Activated T-cell treated with anti-CD3 and anti-CD28 coated beads for 1 hour (primary cell): Measurements from ENCODE around the gene MYH2.
"Not testable (repeated sequence)": the region's sequence is repeated elsewhere in the genome, so short reads cannot be mapped to it uniquely, and the experiment has no call there.

Source experiments
- DNase-seq: peaks from one replicate; pipeline ENCODE4 v3.0.0-alpha.2; 2020; ENCODE audit warnings: low read depth

Gene MYH2

DNA sequence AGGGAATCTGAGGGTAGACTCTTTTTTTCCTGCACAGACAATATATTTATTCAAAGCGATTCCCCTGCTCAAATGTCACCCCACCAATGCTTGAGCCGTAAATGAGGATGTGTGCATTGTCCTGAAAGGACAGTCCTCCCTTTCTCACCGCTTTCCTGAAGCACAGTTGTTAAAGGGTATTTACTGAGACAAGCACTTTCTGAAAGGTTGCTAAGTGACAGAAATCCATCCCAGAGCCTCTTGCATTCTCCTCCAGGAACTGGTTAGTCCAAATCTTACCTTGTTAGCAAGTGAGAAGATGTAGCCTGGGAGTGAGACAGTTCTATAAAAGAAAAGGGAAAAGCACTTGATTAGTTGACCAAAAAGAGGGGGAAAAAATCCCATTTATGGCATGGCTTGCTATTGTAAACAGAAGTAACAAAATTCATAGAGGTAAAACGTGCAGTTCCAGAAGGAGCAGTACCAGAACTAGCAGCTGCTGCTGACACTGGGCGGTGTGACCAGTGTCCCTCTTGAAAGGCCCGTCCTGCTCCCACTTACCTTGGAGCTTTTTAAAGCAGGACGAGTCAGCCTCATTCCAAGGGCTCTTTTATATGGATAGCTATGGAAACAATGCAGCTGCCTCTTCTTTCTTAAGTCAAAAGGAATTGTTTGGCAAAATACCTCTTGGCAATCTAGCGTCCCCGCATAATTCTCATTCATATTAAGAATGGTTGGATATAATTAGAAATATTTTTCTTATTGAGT is at the start of gene MYH2:
TSS of gene MYH2 (minus strand) at position 563 of the 747 bp plus-strand sequence. CDS start 1,738 bp downstream, outside the sequence.
- DNase-seq = no peak

GRCh38 chr17:10598621-10599020 is 49.2 kb upstream of the MYH2 start:
- DNase-seq = no peak

DNA sequence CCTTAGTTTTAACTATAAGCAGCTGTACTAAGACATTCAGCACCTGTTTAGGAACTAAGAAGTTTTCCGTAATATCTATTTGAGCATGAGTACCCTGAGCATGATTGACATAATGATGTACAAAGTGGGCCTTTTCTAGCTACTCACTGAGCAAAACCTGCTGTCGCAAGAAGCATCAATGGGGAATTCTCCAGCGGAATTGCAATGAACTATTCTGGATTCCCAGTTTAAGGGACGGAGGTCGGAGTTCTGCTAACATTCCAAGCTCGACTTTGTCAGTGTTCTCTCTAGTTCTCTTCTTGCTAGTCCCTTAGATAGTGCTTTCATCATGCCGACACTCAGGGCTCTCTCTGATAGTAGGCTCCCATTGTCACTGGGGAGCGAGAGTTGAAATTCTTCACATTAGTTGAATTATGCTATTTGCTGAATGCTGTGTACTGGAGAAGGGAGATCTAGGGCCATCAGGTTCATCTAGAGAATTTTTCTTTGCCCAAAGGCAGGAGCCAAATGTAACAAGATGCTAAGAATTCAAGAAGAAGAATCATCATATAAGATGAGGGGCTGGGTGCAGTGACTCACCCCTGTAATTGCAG is 40.2 kb upstream of the MYH2 start:
- DNase-seq = no peak

DNA sequence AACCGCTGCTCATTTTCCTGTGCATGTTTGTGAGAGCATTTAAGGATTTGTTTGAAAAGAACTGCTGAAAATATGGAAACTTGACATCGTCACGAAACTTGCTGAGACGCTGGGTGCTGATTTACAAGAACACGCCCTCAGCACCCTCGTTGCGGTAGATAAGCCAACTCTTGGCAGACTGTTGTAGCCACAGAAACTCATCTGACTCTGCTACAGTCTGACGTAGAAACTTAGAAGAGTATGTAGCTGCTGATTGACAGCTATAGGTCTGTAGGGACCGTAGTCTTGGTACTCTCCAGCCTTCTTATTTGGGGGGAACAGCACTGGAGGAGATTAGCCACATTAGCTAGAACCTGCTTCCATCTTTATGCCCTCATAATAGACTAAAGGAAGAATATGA is 36.1 kb upstream of the MYH2 start:
- no peak for DNase-seq

DNA sequence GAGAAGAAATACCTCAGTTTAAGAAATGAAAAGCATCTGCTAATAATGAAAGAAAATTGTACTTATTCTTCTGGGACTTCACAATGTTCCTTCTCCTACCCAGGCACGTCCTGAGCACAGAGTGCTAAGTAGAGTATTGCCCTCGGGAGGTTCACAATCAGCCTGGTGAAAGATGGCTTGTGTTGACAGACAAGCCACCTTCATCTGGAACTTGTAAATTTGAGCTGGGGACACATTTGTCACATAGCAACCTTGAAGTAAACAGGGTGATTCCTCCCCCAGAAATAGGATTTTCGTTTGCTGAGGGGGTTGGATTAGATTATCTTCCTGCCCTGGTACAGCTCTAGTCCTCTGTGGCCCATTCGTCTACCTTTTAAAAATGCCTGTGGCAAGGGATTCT is 34.4 kb upstream of the MYH2 start:
- no peak for DNase-seq

DNA sequence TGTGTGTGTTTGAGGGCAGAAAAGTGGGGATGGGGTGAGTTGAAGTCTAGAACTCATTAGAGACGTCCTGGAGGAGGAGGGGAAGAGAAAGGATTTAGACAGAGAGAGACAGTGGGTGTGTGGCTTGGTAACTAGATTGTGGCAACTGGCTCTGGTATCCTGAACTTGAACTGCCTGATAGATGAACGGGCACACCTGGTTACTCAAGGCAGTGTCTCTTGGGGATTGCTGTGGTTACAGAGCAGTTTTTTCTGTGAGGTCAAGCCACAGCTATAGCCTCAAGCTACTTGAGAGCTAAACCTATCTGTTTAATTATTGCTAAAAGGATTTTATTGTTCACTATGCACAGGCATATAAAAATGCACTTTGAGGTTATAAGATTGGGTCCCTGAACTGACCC is 29.8 kb upstream of the MYH2 start:
- no peak for DNase-seq

DNA sequence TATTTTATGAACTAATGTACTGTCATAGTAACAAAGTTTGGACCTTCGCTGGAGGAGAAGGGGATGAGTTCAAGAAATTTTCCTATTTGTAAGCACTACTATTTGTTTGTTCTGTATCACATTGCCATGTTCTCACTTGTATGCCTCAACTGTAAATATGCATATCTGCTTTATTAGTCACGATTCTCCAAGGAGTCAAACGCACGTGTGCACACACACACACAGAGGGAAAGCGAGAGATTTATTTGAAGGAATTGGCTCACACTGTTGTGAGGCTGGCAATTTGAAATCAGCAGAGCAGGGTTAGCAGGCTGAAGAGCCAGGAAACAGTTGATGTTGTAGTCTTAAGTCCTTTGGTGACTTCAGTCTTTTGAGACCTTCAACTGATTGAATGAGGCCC is 24.9 kb upstream of the MYH2 start:
- DNase-seq = no peak

DNA sequence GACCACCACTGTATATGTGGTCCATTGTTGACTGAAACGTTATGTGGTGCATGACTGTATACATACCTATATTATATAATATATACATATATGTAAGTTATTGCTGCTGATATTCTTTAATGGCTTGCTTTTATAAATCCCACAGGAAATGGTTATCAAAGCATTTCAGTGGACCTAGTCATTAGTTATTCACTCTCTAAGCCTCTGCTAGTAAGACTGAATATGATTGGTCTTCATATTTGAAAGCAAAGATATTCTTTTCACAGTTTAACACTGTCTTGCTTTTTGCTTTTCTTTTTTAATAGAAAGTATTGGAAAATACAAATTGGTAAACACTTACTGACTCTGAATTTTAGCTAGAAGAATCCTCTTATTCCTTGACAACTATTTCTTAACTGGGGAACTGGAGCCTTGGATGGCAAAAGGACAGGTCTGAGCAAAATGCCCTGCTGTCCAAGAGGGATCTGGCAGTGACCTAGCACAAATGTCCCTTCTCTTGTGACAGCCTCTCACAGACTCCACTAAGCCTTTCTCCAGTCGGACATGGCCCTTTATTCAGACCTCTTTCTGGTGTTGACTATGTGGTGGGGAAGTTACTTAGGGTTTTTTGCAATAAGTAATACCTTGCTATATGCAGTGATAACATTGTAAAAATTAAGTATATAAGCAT is 14.7 kb upstream of the MYH2 start:
- no peak for DNase-seq

- DNase-seq = no peak
These were observed 8.6 kb upstream of the MYH2 start for GRCh38 chr17:10558049-10558448.

GRCh38 chr17:10557422-10557821 is 8.0 kb upstream of the MYH2 start:
- no peak for DNase-seq

DNA sequence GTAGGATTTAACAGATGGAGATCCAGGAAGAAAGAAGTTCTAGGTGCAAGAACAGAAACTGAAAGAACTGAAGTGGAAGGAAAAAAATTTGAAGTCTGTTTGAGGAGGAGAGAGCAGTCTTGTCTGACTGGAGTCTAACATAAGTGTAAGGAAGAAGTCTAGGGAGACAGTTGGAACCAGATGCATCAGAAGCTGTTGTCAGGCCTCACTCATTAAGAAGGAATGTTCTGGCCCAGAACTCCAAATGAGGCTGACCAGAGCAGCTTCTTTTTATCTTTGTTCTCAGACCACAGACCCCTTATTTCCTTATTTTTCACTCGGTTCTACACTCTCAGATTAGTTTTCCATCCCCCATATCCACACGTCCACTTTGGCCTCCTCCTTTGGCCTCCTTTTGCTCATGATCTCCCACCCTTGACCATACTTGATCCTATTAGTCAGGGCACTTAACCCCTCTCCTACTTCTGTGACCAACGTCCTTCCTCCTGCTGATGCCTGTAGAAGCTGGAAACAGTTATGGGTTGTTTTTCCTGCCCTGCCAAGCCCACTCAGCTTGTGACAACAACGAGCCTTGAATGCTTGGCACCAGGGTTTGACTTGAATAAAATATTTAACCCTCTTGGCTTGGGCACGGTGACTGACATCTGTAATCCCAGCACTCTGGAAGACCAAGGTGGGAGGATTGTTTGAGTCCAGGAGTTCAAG is 7.0 kb upstream of the MYH2 start:
- DNase-seq = no peak

DNA sequence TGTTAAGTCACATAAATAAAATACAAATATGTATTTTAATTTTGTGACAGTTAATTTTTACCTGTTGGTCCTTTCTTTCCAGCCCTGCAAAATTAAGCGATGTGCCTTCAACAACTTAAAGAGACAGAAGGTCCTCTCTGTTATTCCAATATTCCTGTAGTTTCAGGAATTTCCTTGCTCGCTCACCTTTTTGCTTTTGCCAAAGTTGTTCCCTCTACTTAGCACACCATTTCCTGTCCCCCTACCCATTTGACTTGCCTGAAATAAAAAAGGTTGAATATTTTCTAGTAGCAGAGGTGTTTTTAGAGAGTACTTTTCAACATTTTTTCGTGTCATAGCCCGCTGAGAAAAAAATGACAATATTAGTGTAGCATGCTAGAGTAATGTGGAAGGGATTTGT is 556 bp upstream of the MYH2 start:
- no peak for DNase-seq

- no peak for DNase-seq
These were observed 2.1 kb downstream of the MYH2 start for GRCh38 chr17:10547351-10547750.

DNA sequence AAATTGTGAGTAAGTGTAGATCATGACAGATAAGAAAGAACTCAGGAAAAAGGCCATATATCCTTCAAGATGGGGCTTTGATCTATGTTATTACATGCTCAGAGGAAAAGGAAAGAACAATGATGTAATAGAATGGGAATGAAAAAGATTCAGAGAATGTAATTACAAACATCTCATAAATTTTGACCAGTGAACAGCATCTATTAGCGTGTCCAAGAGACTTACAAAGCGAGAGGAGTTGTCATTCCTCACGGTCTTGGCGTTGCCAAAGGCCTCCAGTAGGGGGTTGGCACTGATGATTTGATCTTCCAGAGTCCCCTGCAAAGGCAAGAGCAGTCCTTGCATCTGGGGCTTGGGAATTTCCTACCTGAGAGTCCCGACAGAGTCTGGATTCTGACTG is 6.0 kb downstream of the MYH2 start:
- DNase-seq = not testable (repeated sequence)

DNA sequence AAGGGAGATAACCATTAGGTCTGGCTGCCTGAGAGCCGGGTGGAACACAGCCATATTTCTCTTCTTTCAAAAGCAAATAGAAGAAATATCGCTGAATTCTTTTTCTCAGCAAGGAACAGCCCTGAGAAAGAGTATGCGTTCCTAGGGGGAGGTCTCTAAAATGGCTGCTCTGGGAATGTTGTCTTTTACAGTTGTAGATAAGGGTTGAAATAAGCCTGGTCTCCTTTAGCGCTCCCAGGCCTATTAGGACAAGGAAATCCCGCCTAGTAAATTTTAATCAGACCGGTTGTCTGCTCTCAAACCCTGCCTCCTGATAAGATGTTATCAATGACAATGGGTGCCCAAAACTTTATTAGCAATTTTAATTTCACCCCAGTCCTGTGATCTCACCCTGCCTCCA is 8.3 kb downstream of the MYH2 start:
- not testable (repeated sequence) for DNase-seq

- no peak for DNase-seq
These were observed 17.4 kb downstream of the MYH2 start for GRCh38 chr17:10532026-10532425.

DNA sequence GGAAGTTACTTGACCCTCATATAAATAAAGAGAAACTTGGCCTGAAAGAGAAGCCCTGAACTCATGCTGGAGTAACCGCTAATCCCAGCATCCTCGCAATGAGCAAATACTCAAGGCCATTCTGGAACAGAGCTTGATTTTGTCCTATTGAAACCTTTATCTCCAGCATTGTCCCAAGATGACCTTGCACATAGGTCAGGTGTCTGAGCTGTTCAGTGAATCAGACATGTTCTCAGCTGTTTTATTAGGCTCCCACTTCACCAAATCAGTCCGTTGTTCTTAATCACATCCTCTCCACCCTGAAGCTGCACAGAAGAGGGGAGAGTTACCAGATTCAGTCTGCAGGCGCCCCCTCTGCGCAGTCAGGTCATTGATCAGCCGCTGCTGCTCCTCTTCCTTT is 22.0 kb downstream of the MYH2 start:
- no peak for DNase-seq

- DNase-seq = no peak
These were observed 22.9 kb downstream of the MYH2 start for GRCh38 chr17:10526517-10526916.

DNA sequence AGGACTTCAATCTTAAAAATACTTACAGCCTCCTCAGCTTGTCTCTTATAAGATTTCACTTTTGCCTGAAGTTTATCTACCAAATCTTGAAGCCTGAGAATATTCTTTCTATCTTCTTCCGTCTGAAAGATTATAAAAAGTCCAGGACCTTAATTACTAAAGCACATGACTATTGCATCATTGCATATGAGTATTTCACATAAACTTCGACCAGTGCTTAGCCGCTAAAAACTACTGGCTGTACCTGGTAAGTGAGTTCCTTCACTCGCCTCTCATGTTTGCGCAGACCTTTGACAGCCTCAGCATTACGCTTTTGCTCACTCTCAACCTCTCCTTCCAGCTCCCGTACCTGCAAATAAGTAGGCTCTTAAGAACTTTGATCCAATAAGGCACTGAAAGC is 26.4 kb downstream of the MYH2 start:
- no peak for DNase-seq

DNA sequence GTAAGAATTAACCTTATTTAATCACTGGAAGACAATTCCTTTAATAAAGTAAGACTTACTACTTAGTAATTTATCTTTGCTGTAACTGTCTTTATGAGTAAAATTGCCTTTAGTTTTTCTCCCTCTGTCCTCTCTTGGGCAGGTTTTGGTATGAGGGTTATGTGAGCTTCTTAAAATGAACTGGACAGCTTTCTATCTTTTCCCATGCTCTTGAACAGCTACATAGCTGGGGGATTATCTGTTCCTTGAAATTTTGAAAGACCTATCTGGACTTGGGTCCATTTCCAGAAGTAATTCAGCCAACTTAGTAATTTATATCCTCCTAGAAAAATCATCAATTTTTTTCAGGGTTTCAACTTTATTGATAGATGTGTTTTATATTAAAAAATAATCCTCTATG is 27.5 kb downstream of the MYH2 start:
- no peak for DNase-seq

- DNase-seq = no peak
These were observed 31.0 kb downstream of the MYH2 start, which contains the start of gene MYH1 for GRCh38 chr17:10518271-10519037. TSS of gene MYH1 (minus strand) at chr17:10518542. CDS start at chr17:10516642, 1,900 bp downstream.

GRCh38 chr17:10516638-10517037 is 32.8 kb downstream of the MYH2 start:
- DNase-seq = no peak
